HG03457 (cell line): ENCODE results near the gene GDF15.

Experiments used
- ATAC-seq: cut with Tn5 transposase; IDR thresholded peaks from one replicate; pipeline ENCODE4 v1.9.1; 2021; ENCODE audit warnings: moderate number of reproducible peaks; ENCODE audit not compliant: unreplicated experiment

Gene GDF15

GRCh38 chr19:18428787-18429674, 43.1 kb downstream of the GDF15 start:
- peak; percentile 44 for ATAC-seq

- ATAC-seq: no peak
Observed at GRCh38 chr19:18429717-18430416, 43.9 kb downstream of the GDF15 start.

DNA sequence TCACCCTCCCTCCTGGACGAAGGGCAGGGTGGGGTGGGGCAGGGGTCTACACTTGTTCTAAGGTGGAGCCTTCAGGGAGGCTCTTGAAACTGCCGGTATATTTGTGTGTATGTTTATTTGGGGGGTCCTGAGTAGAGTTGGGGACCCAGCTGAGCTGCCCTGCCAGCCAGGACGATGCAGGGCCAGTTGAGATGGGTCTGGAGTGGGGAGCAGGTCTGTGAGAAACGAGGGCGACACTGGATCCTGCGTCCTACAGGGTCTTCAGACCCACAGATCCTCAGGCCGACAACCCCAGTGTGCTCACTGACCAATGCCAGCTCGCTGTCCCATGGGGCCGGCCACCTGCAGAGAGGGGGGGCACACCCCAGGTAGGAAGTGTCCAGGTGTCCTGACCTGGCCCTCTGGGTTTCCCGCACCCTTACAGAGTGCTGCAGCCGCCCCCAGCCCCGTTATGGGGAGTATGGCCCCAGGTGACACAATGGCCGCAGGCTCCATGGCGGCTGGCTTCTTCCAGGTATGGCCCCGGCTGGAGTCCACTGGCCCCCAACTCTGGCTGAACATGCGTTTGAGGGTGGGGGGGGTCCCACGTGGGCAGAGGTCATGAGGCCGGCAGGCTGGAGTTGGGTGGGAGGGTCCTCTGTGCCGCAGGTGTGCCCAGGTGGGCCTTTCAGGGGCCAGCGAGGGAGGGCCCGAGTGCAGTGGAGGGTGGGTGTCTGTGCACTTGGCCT, 44.6 kb downstream of the GDF15 start:
- no peak for ATAC-seq

- no peak for ATAC-seq
Observed at GRCh38 chr19:18431351-18432197, 45.6 kb downstream of the GDF15 start.

- ATAC-seq: no peak
Observed at GRCh38 chr19:18432275-18433014, 46.5 kb downstream of the GDF15 start.

DNA sequence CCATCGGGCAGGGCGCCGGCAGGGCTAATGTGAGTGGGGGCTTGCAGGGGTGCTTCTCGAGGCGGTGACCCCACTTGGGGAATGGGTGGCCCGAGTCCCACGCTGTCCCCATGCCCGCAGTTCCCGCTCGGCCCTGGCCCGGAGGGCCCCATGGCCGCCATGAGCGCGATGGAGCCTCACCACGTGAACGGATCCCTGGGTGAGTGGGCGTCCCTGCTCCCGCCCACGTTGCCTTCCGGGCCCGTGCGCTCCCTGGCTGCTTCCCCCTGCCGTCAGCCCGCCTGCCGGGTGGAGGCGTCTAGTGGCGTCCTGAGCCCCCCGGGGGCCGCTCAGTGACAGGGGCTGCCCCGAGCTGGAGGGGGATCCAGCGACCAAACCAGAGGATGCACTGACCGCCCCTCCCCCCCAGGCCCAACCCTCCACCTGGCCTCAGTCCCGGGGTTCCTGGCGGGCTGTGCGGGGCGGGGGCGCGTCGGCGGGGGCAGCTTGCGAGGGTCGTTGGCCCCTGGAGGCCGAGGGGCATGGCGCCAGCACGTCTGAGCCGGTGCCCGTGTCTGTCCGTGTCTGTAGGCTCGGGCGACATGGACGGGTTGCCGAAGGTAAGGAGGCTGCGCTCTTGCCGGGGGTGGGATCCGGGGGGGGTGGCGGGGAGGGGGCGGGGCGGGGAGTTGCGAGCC, 47.2 kb downstream of the GDF15 start:
- no peak for ATAC-seq

GRCh38 chr19:18433735-18434398, 47.9 kb downstream of the GDF15 start:
- no peak for ATAC-seq

DNA sequence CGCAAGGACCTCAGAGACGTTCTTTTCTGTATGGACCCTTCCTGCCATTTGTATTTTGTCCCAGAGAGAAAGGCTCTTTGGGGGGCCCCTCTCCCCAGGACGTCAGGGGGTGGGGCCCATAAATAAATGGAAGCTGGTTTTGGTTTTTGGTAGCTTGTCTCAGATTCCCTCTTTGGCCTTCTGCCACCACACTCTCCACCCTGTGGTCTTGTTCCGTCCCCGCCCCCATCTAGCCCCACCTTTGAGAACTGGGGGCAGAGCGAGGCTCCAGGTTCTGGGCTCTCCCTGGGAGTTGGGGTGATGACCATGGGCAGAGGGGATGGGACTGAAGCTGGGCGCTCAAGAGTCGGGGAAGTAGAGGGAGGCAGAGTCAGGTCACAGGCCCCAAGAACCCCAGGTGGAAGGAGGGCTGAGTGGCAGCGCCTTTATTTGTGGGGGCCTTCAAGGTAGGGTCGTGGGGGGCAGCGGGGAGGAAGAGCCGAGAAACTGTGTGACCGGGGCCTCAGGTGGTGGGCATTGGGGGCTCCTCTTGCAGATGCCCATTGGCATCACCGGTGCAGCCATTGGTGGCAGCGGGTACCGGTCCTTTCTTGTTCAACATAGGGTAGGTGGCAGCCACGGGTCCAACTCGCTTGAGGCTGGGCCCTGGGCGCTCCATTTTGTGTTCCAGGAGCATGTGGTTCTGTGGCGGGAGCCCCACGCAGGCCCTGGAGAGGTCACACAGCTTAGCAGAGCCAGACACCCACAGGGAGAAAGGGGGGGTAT, 48.6 kb downstream of the GDF15 start:
- ATAC-seq: no peak

DNA sequence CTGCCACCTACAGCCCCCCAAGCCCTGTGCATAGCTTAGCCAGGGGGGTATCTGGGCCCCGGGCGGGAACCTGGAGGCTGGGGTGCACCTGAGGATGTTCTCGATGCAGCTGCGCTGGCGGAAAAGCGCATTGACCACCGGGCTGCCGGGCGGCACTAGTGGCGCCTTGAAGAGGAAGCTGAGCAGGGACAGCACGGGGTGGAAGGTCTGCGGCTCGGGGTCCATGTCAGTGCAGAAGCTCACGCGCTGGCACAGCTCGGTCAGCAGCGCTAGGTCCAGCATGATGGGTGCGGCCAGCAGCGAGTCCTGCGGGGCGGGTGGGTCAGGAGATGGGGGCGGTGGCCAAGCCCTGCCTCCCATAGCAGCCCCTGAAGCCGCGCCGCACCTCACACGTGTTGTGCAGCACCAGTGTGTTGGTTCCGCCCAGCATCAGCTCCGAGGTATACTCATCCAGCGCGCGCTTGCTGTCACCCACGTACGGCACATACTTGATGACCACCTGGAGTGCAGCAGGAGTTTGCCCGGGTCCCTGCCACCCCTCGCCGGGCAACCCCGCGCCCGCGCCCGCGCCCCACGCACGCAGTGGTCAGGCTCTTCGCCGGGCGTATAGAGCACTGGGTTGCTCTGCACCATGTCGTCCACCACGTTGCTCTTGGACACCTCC, 49.4 kb downstream of the GDF15 start:
- ATAC-seq: no peak

DNA sequence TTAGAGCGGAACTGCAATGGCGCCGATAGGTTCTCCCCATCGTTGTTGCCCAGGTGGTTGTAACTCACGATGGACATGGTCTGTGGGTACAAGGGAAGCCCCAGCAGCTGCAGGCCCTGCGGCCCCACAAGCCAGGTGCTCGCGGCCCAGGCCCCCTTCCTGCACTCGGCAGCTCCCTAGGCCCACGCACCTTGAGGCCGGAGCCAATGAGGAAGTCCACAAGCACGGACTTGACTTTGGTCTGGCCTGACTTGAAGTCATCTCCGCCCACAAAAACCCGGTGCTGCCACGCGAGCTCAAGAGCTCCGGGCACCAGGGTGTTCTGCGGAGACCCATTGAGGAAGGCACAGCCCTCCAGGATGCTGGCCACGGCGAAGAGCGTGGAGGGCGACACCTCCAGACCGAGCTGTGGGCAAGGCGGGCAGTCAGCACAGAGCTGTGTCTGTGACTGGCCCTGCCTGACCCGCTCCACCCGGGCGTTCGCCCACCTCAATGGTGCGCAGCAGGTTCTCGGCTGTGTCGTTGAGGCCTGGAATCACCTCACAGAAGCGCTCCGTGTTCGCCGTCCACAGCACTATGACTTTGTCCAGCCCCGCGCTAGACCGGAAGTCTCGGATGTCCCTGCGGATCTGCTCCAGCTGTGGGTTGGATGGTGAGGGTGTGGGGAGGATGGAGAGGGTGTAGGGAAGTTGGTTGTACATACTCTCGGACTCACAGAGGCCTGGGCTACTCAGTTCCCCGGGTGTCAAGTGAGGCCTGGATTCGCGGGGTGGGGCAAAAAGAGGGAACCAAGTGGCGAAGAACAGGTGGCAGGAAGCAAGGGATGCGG, 50.1 kb downstream of the GDF15 start:
- ATAC-seq: no peak

GRCh38 chr19:18436671-18437490, 50.9 kb downstream of the GDF15 start:
- peak; percentile 45 for ATAC-seq

DNA sequence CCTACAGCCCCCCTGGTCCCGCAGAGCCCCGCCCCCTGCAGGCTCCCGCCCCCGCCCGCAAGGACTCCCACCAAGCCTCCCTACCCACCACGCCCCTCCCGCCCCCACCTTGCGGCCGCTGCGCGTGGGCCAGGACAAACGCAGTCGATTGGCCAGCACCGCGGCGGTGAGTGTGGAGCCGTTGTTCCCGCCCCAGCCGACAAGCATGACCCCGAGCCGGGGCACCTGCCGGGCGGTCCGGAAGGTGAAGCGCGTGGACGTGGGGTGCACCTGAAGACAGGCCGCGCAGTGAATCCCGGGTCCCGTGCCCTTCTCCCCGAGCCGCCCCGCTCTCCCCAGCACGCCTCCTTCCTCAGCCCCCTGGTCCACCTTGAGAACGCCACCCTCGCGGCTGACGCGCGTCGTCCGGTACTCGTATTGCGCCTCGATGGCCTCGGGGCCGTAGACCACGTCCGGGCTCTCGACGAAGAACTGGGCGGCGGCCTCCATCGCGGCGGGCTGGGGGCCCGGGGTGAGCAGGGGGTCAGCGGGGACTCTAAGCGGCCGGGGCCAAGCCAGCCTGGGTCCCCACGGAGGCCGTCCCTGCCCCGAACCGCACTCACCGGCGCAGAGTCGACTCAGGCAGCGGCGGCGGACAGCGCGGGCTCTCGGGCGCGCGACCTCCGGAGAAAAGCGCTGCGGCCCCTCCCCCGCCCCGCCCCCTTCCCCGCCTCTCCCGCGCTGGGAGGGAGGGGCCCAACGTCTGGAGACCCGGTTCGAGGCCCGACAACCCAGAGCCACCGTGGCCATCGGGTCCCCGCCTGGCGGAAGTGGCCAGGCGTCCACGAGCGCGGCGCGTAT, 51.8 kb downstream of the GDF15 start, which contains the start of gene ISYNA1:
TSS of gene ISYNA1 (minus strand) at position 643 of the 840 bp plus-strand sequence. CDS start at position 489, 154 bp downstream.
- no peak for ATAC-seq

GRCh38 chr19:18438331-18439024, 52.5 kb downstream of the GDF15 start:
- no peak for ATAC-seq
